Upper lobe of left lung (tissue), 6 donors: Measurements from ENCODE around the gene CHMP6. TPM values are rescaled to one million over a fixed set of nuclear protein-coding genes. Genes with fewer than 3 reads are reported as not detected.

Source experiments
- ATAC-seq, 2 donors: fragments of 200-7000 bp; cut with Tn5 transposase; one replicate each; pipeline ENCODE4 v1.9.1; 2022; ENCODE audit warnings: mild to moderate bottlenecking in 2 of 2, moderate library complexity in 2 of 2; ENCODE audit not compliant: low FRiP score in 2 of 2
- DNase-seq, 2 donors: peaks; one replicate each; pipeline ENCODE4 v3.0.0-alpha.2; 2019 to 2020
- H3K27ac ChIP-seq, 4 donors: fragments of 200-600 bp; sonication (generic); one replicate each; pipeline ENCODE4 v1.5.1; 2016 to 2019
- H3K27me3 ChIP-seq, 4 donors: fragments of 200-600 bp; sonication (generic); one replicate each; pipeline ENCODE4 v1.5.1; 2017 to 2019
- H3K36me3 ChIP-seq, 4 donors: fragments of 200-600 bp; sonication (generic); one replicate each; pipeline ENCODE4 v1.5.1; 2016 to 2019
- H3K4me1 ChIP-seq, 4 donors: fragments of 200-600 bp; sonication (generic); one replicate each; pipeline ENCODE4 v1.5.1; 2018 to 2019
- H3K4me3 ChIP-seq, 4 donors: fragments of 200-600 bp; sonication (generic); one replicate each; pipeline ENCODE4 v1.5.1; 2017 to 2019; ENCODE audit warnings: mild to moderate bottlenecking in 2 of 4, moderate library complexity in 1 of 4
- H3K9me3 ChIP-seq, 4 donors: fragments of 200-600 bp; sonication (generic); one replicate each; pipeline ENCODE4 v1.5.1; 2018 to 2019
- CTCF ChIP-seq, 6 experiments: fragments of 450-650 bp in 4 of 6; fragments of 200-600 bp in 2 of 6; sonication (generic) in 2 of 6; IDR thresholded peaks; one replicate each; pipeline ENCODE4 v1.5.1; 2016 to 2019; ENCODE audit warnings: antibody characterized with exemption in 6 of 6
- EP300 ChIP-seq, 4 donors: sonication (generic); formaldehyde crosslinking; IDR thresholded peaks; one replicate each; pipeline ENCODE4 v1.5.1; 2017; ENCODE audit warnings: antibody characterized with exemption in 4 of 4, control low read depth in 2 of 4
- POLR2A ChIP-seq, 4 donors: fragments of 450-650 bp; IDR thresholded peaks; one replicate each; pipeline ENCODE4 v1.5.1; 2016 to 2017; ENCODE audit warnings: antibody characterized with exemption in 4 of 4, mild to moderate bottlenecking in 2 of 4
- POLR2AphosphoS5 ChIP-seq, 2 donors: sonication (generic); formaldehyde crosslinking; IDR thresholded peaks; one replicate each; pipeline ENCODE4 v1.5.1; 2017; ENCODE audit warnings: antibody characterized with exemption in 2 of 2
- WGBS, 2 donors: methylation state at CpG; one replicate each; pipeline ENCODE4 v1.1.5; 2017 to 2018; 5-methylcytosine and 5-hydroxymethylcytosine counted together
- total RNA-seq, 6 donors: library from RNA; depleted of rRNA in 4 of 6; stranded (reverse); fragments of >200 nt in 4 of 6; gene quantifications; one replicate each; pipeline versions ENCODE4 v1.1.0 to v1.2.1, GENCODE V29; 2016 to 2021
- donor health status: DM: no; HTN: no; CAD: no; lungs with moderate emphysema.
- donor health status: DM: no; HTN: yes; CAD: no; lungs with severe emphysema.

CHMP6 gene
- total RNA-seq, 6 donors from 2014 or later = 29.5 to 75.4 (median 34.8) TPM

- DNase-seq (peak in 1 of 2 donors; percentile 56), ATAC-seq (no peak)
- no peaks in the 10 kb centered on the region for H3K36me3 ChIP-seq
- peaks cover 9 to 34% (median 26%) of the 10 kb centered on the region in 4 donors for H3K4me1 ChIP-seq
- no peaks in the 10 kb centered on the region for H3K27me3 ChIP-seq
- 62 to 70% methylated on average over 4 to 16 of the region's 16 CpGs for WGBS, 2 donors
- H3K27ac ChIP-seq = peak overlapping the region in 1 of 4 donors; percentile 8
- no peak overlapping the region for H3K4me3 ChIP-seq
- H3K9me3 ChIP-seq = no peaks in the 10 kb centered on the region
- TF ChIP-seq EP300 (IDR thresholded peaks at IDR 0.05) (no peak), CTCF (IDR thresholded peaks at IDR 0.05) (no peak), POLR2A (IDR thresholded peaks at IDR 0.05) (peak in 1 of 4 donors; percentile 53), POLR2AphosphoS5 (IDR thresholded peaks at IDR 0.05) (no peak)
Observed at GRCh38 chr17:80987941-80988461, 3.6 kb upstream of the CHMP6 start.

GRCh38 chr17:80989586-80989913, 2.1 kb upstream of the CHMP6 start:
- H3K4me3 ChIP-seq = no peak overlapping the region
- 69 to 83% methylated on average over 1 to 11 of the region's 11 CpGs for WGBS, 2 donors

GRCh38 chr17:80990921-80991644, 558 bp upstream of the CHMP6 start:
- peaks cover 4 to 16% (median 14%) of the 10 kb centered on the region in 4 donors for H3K36me3 ChIP-seq
- H3K27me3 ChIP-seq = no peaks in the 10 kb centered on the region
- DNase-seq = no peak
- peak overlapping the region; percentile 50 to 99 (median 96) for H3K4me3 ChIP-seq
- peaks cover 19 to 60% (median 38%) of the 10 kb centered on the region in 4 donors for H3K4me1 ChIP-seq
- no peaks in the 10 kb centered on the region for H3K9me3 ChIP-seq
- no peak for ATAC-seq
- no peak for TF ChIP-seq EP300 (IDR thresholded peaks at IDR 0.05)
- no peak for TF ChIP-seq POLR2AphosphoS5 (IDR thresholded peaks at IDR 0.05)
- no peak for TF ChIP-seq CTCF (IDR thresholded peaks at IDR 0.05)
- no peak for TF ChIP-seq POLR2A (IDR thresholded peaks at IDR 0.05)
- peak overlapping the region in 3 of 4 donors; percentile 68 to 90 (median 84) for H3K27ac ChIP-seq
- WGBS, 2 donors = 44 to 46% methylated on average over 16 to 19 of the region's 22 CpGs

More at GRCh38 chr17:80989586-80989913, 2.1 kb upstream of the CHMP6 start:
- H3K36me3 ChIP-seq = peaks cover 0 to 4% (median 1%) of the 10 kb centered on the region in 4 donors
- no peak overlapping the region for H3K27ac ChIP-seq
- H3K9me3 ChIP-seq = no peaks in the 10 kb centered on the region
- no peak for TF ChIP-seq CTCF (IDR thresholded peaks at IDR 0.05)
- DNase-seq (no peak), ATAC-seq (no peak)
- peaks cover 19 to 49% (median 37%) of the 10 kb centered on the region in 4 donors for H3K4me1 ChIP-seq
- no peaks in the 10 kb centered on the region for H3K27me3 ChIP-seq

- TF ChIP-seq POLR2A (IDR thresholded peaks at IDR 0.05) = no peak
- no peak for TF ChIP-seq EP300 (IDR thresholded peaks at IDR 0.05)
- TF ChIP-seq POLR2AphosphoS5 (IDR thresholded peaks at IDR 0.05) = no peak
- TF ChIP-seq CTCF (IDR thresholded peaks at IDR 0.05) = no peak
- 9 to 14% methylated on average over 18 to 23 of the region's 90 CpGs for WGBS, 2 donors
Observed at GRCh38 chr17:80992077-80992947, 671 bp downstream of the CHMP6 start.

More at GRCh38 chr17:80992077-80992947, 671 bp downstream of the CHMP6 start:
- H3K36me3 ChIP-seq = peaks cover 4 to 28% (median 26%) of the 10 kb centered on the region in 4 donors
- H3K4me1 ChIP-seq = peaks cover 19 to 62% (median 41%) of the 10 kb centered on the region in 4 donors
- ATAC-seq (peak in 1 of 2 donors; percentile 35), DNase-seq (peak in 1 of 2 donors; percentile 89)
- H3K4me3 ChIP-seq = peak overlapping the region; percentile 67 to 99 (median 96)
- H3K27me3 ChIP-seq = no peaks in the 10 kb centered on the region
- no peaks in the 10 kb centered on the region for H3K9me3 ChIP-seq
- peak overlapping the region; percentile 66 to 90 (median 76) for H3K27ac ChIP-seq
